HepG2 (cell line): ENCODE measurements around the gene GFER. TPM values are rescaled to one million over a fixed set of nuclear protein-coding genes. Genes with fewer than 3 reads are reported as not detected.

Experiments used
- AFF4 ChIP-seq: sonication (generic); formaldehyde crosslinking; IDR thresholded peaks from 2 replicates; pipeline ENCODE4 v1.4.0; 2020; ENCODE audit warnings: missing genetic modification reagents
- E2F1 ChIP-seq: sonication (generic); formaldehyde crosslinking; IDR thresholded peaks from 2 replicates; pipeline ENCODE4 v1.5.0; 2020; ENCODE audit warnings: missing genetic modification reagents
- FOXO1 ChIP-seq: sonication (generic); formaldehyde crosslinking; IDR thresholded peaks from 2 replicates; pipeline ENCODE4 v1.4.0; 2020; ENCODE audit warnings: missing genetic modification reagents
- MED1 ChIP-seq: sonication (generic); formaldehyde crosslinking; IDR thresholded peaks from 2 replicates; pipeline ENCODE4 v1.4.0; 2020; ENCODE audit warnings: missing genetic modification reagents
- MLX ChIP-seq: IDR thresholded peaks from 2 replicates; pipeline ENCODE4 v1.6.1; 2016
- ZBTB2 ChIP-seq: sonication (generic); formaldehyde crosslinking; IDR thresholded peaks from 2 replicates; pipeline ENCODE4 v1.8.0; 2022; ENCODE audit warnings: low read depth, missing genetic modification reagents
- ZBTB21 ChIP-seq: sonication (generic); formaldehyde crosslinking; IDR thresholded peaks from 2 replicates; pipeline ENCODE4 v1.4.0; 2020; ENCODE audit warnings: missing genetic modification reagents
- ZNF101 ChIP-seq: sonication (generic); formaldehyde crosslinking; IDR thresholded peaks from 2 replicates; pipeline ENCODE4 v1.4.0; 2020; ENCODE audit warnings: mild to moderate bottlenecking, low read depth, missing genetic modification reagents, borderline replicate concordance
- ZNF512 ChIP-seq: sonication (generic); formaldehyde crosslinking; IDR thresholded peaks from 2 replicates; pipeline ENCODE4 v1.4.0; 2020; ENCODE audit warnings: mild to moderate bottlenecking, missing genetic modification reagents
- ZNF570 ChIP-seq: sonication (generic); formaldehyde crosslinking; IDR thresholded peaks from 2 replicates; pipeline ENCODE4 v1.4.0; 2020; ENCODE audit warnings: mild to moderate bottlenecking, missing genetic modification reagents, borderline replicate concordance
- ZNF619 ChIP-seq: sonication (generic); formaldehyde crosslinking; IDR thresholded peaks from 2 replicates; pipeline ENCODE4 v1.4.0; 2020; ENCODE audit warnings: mild to moderate bottlenecking, missing genetic modification reagents
- ZNF746 ChIP-seq: sonication (generic); formaldehyde crosslinking; IDR thresholded peaks from 2 replicates; pipeline ENCODE4 v1.8.0; 2022; ENCODE audit warnings: mild to moderate bottlenecking, missing genetic modification reagents
- ZNF883 ChIP-seq: sonication (generic); formaldehyde crosslinking; IDR thresholded peaks from 2 replicates; pipeline ENCODE4 v1.5.1; 2020; ENCODE audit warnings: mild to moderate bottlenecking, missing genetic modification reagents; ENCODE audit errors: not compliant biosample characterization
- polyA plus RNA-seq, 8 experiments: library from polyadenylated mRNA; depleted of rRNA in 3 of 8; stranded (reverse) in 7 of 8; unstranded in 1 of 8; fragments of >200 nt; fragmentation: Illumina TruSeq in 4 of 8; extraction: Trizol in 4 of 8; gene quantifications; 2 replicates each; pipeline versions ENCODE4 v1.2.1 to v1.2.3, GENCODE V29; 2011 to 2016; ENCODE audit warnings: low read depth in 4 of 8, missing spikeins in 1 of 8, mixed read lengths in 1 of 8; ENCODE audit not compliant: insufficient read depth in 1 of 8
- total RNA-seq, 5 experiments: library from RNA; depleted of rRNA; stranded (reverse); fragments of >200 nt; fragmentation: Illumina TruSeq; extraction: Trizol; gene quantifications; 2 replicates each; pipeline ENCODE4 v1.2.3, GENCODE V29; 2016; ENCODE audit warnings: low read depth in 1 of 5
- TF ChIP-seq, protein P1 (sequence below): sonication (generic); formaldehyde crosslinking; IDR thresholded peaks from 2 replicates; pipeline ENCODE4 v1.4.0; 2020; ENCODE audit warnings: mild to moderate bottlenecking, missing genetic modification reagents

GFER gene
- total and polyA plus RNA-seq, 2 of the 13 experiments (the other 11 are each of a cell fraction or from before 2014, with no cell fraction given), result 28.6 to 71.7 TPM

- TF ChIP-seq AFF4 (CRISPR knock-in tag), result no peak
- peak; percentile 76; the same call in 1 of the 2 replicates for TF ChIP-seq E2F1 (CRISPR knock-in tag)
- TF ChIP-seq ZNF101 (CRISPR knock-in tag), result no peak
- peak; percentile 93 for TF ChIP-seq ZBTB2 (CRISPR knock-in tag)
- TF ChIP-seq MLX (CRISPR knock-in tag), result peak; percentile 40; the same call in 1 of the 2 replicates
- peak; percentile 79 for TF ChIP-seq MED1 (CRISPR knock-in tag)
- peak; percentile 67 for TF ChIP-seq ZNF746 (CRISPR knock-in tag)
- TF ChIP-seq, protein P1, sequence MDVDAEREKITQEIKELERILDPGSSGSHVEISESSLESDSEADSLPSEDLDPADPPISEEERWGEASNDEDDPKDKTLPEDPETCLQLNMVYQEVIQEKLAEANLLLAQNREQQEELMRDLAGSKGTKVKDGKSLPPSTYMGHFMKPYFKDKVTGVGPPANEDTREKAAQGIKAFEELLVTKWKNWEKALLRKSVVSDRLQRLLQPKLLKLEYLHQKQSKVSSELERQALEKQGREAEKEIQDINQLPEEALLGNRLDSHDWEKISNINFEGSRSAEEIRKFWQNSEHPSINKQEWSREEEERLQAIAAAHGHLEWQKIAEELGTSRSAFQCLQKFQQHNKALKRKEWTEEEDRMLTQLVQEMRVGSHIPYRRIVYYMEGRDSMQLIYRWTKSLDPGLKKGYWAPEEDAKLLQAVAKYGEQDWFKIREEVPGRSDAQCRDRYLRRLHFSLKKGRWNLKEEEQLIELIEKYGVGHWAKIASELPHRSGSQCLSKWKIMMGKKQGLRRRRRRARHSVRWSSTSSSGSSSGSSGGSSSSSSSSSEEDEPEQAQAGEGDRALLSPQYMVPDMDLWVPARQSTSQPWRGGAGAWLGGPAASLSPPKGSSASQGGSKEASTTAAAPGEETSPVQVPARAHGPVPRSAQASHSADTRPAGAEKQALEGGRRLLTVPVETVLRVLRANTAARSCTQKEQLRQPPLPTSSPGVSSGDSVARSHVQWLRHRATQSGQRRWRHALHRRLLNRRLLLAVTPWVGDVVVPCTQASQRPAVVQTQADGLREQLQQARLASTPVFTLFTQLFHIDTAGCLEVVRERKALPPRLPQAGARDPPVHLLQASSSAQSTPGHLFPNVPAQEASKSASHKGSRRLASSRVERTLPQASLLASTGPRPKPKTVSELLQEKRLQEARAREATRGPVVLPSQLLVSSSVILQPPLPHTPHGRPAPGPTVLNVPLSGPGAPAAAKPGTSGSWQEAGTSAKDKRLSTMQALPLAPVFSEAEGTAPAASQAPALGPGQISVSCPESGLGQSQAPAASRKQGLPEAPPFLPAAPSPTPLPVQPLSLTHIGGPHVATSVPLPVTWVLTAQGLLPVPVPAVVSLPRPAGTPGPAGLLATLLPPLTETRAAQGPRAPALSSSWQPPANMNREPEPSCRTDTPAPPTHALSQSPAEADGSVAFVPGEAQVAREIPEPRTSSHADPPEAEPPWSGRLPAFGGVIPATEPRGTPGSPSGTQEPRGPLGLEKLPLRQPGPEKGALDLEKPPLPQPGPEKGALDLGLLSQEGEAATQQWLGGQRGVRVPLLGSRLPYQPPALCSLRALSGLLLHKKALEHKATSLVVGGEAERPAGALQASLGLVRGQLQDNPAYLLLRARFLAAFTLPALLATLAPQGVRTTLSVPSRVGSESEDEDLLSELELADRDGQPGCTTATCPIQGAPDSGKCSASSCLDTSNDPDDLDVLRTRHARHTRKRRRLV (CRISPR knock-in tag), result 0 out of 2 replicates have a peak, but pooled peaks have one; percentile 71
- TF ChIP-seq ZBTB21 (CRISPR knock-in tag), result peak; percentile 94
- peak; percentile 77 for TF ChIP-seq ZNF883 (CRISPR knock-in tag)
- no peak for TF ChIP-seq ZNF570 (CRISPR knock-in tag)
- no peak for TF ChIP-seq ZNF512 (CRISPR knock-in tag)
- TF ChIP-seq ZNF619 (CRISPR knock-in tag), result no peak; the same call in 1 of the 2 replicates
- TF ChIP-seq FOXO1, result peak; percentile 77
Observed at GRCh38 chr16:1971796-1972489, 12.1 kb upstream of the GFER start, which contains the start of gene TBL3 (continued).
